Measurements from ENCODE around the gene COPS9.

- TF ChIP-seq, protein P1, sequence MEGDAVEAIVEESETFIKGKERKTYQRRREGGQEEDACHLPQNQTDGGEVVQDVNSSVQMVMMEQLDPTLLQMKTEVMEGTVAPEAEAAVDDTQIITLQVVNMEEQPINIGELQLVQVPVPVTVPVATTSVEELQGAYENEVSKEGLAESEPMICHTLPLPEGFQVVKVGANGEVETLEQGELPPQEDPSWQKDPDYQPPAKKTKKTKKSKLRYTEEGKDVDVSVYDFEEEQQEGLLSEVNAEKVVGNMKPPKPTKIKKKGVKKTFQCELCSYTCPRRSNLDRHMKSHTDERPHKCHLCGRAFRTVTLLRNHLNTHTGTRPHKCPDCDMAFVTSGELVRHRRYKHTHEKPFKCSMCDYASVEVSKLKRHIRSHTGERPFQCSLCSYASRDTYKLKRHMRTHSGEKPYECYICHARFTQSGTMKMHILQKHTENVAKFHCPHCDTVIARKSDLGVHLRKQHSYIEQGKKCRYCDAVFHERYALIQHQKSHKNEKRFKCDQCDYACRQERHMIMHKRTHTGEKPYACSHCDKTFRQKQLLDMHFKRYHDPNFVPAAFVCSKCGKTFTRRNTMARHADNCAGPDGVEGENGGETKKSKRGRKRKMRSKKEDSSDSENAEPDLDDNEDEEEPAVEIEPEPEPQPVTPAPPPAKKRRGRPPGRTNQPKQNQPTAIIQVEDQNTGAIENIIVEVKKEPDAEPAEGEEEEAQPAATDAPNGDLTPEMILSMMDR (conservative IDR thresholded peaks at IDR 0.05), result no peak
- no peak for TF ChIP-seq ZFX (IDR thresholded peaks at IDR 0.05)
Observed at GRCh38 chr2:240166191-240166590, 30.1 kb upstream of the COPS9 start.

Measured in C4-2B (cell line).